ENCODE results near the gene MGAT4A.

GRCh38 chr2:98734162-98734561 is 3.2 kb upstream of the MGAT4A start:
- no peak for TF ChIP-seq CEBPB (IDR thresholded peaks at IDR 0.05)
- TF ChIP-seq FOXM1 (IDR thresholded peaks at IDR 0.05; ENCODE audit: borderline replicate concordance, low read depth), result no peak
- no peak for TF ChIP-seq EGR1 (IDR thresholded peaks at IDR 0.05)
- no peak for TF ChIP-seq TAF1 (IDR thresholded peaks at IDR 0.05; ENCODE audit: low read depth)
- no peak for TF ChIP-seq CREB1 (IDR thresholded peaks at IDR 0.05; ENCODE audit: low read depth)
- TF ChIP-seq TEAD4 (IDR thresholded peaks at IDR 0.05), result no peak
- TF ChIP-seq USF1 (IDR thresholded peaks at IDR 0.05), result no peak
- no peak for TF ChIP-seq MAX (IDR thresholded peaks at IDR 0.05)
- TF ChIP-seq YY1 (IDR thresholded peaks at IDR 0.05; ENCODE audit: low read depth), result no peak
- TF ChIP-seq ZBTB7A (IDR thresholded peaks at IDR 0.05; ENCODE audit: low read depth), result no peak
- TF ChIP-seq REST (IDR thresholded peaks at IDR 0.05; ENCODE audit: low read depth), result no peak
- no peak for TF ChIP-seq NFIC (IDR thresholded peaks at IDR 0.05)
